HepG2 (cell line): Measurements from ENCODE around the gene RBM44. TPM values are rescaled to one million over a fixed set of nuclear protein-coding genes. Genes with fewer than 3 reads are reported as not detected.

Experiments used
- MNT ChIP-seq: fragments of 450-650 bp; IDR thresholded peaks from 2 replicates; pipeline ENCODE4 v1.6.1; 2016
- PPARG ChIP-seq: conservative IDR thresholded peaks from 2 replicates; pipeline ENCODE4 v1.6.1; 2016; ENCODE audit warnings: missing biosample characterization, missing genetic modification reagents
- SIN3A ChIP-seq: IDR thresholded peaks from 2 replicates; pipeline ENCODE4 v1.6.1; 2011; ENCODE audit warnings: low read depth, mild to moderate bottlenecking, control low read depth, low read length, borderline replicate concordance
- SIN3B ChIP-seq: fragments of 150-350 bp; IDR thresholded peaks from 2 replicates; pipeline ENCODE4 v1.6.1; 2014; ENCODE audit warnings: low read length
- SKI ChIP-seq: fragments of 450-650 bp; IDR thresholded peaks from one replicate; pipeline ENCODE4 v1.6.1; 2018; ENCODE audit warnings: mild to moderate bottlenecking; ENCODE audit not compliant: partially characterized antibody
- SRSF1 ChIP-seq: fragments of 200-400 bp; formaldehyde crosslinking; optimal IDR thresholded peaks from 2 replicates; pipeline ENCODE3; 2017; ENCODE audit warnings: mild to moderate bottlenecking, low read depth, low read length, moderate library complexity
- TAF15 ChIP-seq: fragments of 200-400 bp; formaldehyde crosslinking; IDR thresholded peaks from one replicate; pipeline ENCODE4 v1.6.1; 2018; ENCODE audit warnings: mild to moderate bottlenecking, low read depth, low read length; ENCODE audit not compliant: poor library complexity, severe bottlenecking
- ZNF20 ChIP-seq: sonication (generic); formaldehyde crosslinking; IDR thresholded peaks from 2 replicates; pipeline ENCODE4 v1.4.0; 2020; ENCODE audit warnings: mild to moderate bottlenecking, moderate library complexity, missing genetic modification reagents
- ZNF230 ChIP-seq: sonication (generic); formaldehyde crosslinking; IDR thresholded peaks from 2 replicates; pipeline ENCODE4 v1.4.0; 2020; ENCODE audit warnings: mild to moderate bottlenecking, missing genetic modification reagents
- ZNF33A ChIP-seq: sonication (generic); formaldehyde crosslinking; IDR thresholded peaks from 2 replicates; pipeline ENCODE4 v1.5.1; 2020; ENCODE audit warnings: missing genetic modification reagents, mild to moderate bottlenecking, moderate library complexity, borderline replicate concordance
- ZNF556 ChIP-seq: sonication (generic); formaldehyde crosslinking; IDR thresholded peaks from 2 replicates; pipeline ENCODE4 v1.4.0; 2020; ENCODE audit warnings: mild to moderate bottlenecking, missing genetic modification reagents, borderline replicate concordance
- ZNF768 ChIP-seq: sonication (generic); formaldehyde crosslinking; IDR thresholded peaks from 2 replicates; pipeline ENCODE4 v1.4.0; 2020; ENCODE audit warnings: missing genetic modification reagents
- polyA plus RNA-seq, 8 experiments: library from polyadenylated mRNA; depleted of rRNA in 3 of 8; stranded (reverse) in 7 of 8; unstranded in 1 of 8; fragments of >200 nt; fragmentation: Illumina TruSeq in 4 of 8; extraction: Trizol in 4 of 8; gene quantifications; 2 replicates each; pipeline versions ENCODE4 v1.2.1 to v1.2.3, GENCODE V29; 2011 to 2016; ENCODE audit warnings: low read depth in 4 of 8, missing spikeins in 1 of 8, mixed read lengths in 1 of 8; ENCODE audit not compliant: insufficient read depth in 1 of 8
- total RNA-seq, 5 experiments: library from RNA; depleted of rRNA; stranded (reverse); fragments of >200 nt; fragmentation: Illumina TruSeq; extraction: Trizol; gene quantifications; 2 replicates each; pipeline ENCODE4 v1.2.3, GENCODE V29; 2016; ENCODE audit warnings: low read depth in 1 of 5
- TF ChIP-seq, protein P1 (sequence below): sonication (generic); IDR thresholded peaks from 2 replicates; pipeline ENCODE4 v1.6.1; 2016; ENCODE audit warnings: low read depth, borderline replicate concordance
- TF ChIP-seq, protein P2 (sequence below): sonication (generic); formaldehyde crosslinking; IDR thresholded peaks from 2 replicates; pipeline ENCODE4 v1.5.0; 2020; ENCODE audit warnings: missing genetic modification reagents, mild to moderate bottlenecking, borderline replicate concordance
- TF ChIP-seq, protein P3 (sequence below): IDR thresholded peaks from 2 replicates; pipeline ENCODE4 v1.6.1; 2016; ENCODE audit warnings: missing compliant biosample characterization, missing genetic modification reagents, borderline replicate concordance
- TF ChIP-seq, protein P4 (sequence below): sonication (generic); formaldehyde crosslinking; IDR thresholded peaks from 2 replicates; pipeline ENCODE4 v1.4.0; 2020; ENCODE audit warnings: missing genetic modification reagents
- TF ChIP-seq, protein P5 (sequence below): sonication (generic); formaldehyde crosslinking; IDR thresholded peaks from 2 replicates; pipeline ENCODE4 v1.4.0; 2020; ENCODE audit warnings: missing genetic modification reagents, low read depth, mild to moderate bottlenecking, borderline replicate concordance

RBM44 gene
- total and polyA plus RNA-seq, 2 of the 13 experiments (the other 11 are each of a cell fraction or from before 2014, with no cell fraction given): 0.13 to 0.50 TPM

- TF ChIP-seq, protein P1, sequence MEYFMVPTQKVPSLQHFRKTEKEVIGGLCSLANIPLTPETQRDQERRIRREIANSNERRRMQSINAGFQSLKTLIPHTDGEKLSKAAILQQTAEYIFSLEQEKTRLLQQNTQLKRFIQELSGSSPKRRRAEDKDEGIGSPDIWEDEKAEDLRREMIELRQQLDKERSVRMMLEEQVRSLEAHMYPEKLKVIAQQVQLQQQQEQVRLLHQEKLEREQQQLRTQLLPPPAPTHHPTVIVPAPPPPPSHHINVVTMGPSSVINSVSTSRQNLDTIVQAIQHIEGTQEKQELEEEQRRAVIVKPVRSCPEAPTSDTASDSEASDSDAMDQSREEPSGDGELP: peak; percentile 83; the same call in 1 of the 2 replicates
- no peak for TF ChIP-seq ZNF20
- TF ChIP-seq ZNF556 (CRISPR knock-in tag): no peak
- TF ChIP-seq, protein P2, sequence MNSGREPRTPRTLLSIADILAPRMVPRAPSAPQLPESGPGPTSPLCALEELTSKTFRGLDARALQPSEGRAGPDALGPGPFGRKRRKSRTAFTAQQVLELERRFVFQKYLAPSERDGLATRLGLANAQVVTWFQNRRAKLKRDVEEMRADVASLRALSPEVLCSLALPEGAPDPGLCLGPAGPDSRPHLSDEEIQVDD: no peak
- TF ChIP-seq, protein P3, sequence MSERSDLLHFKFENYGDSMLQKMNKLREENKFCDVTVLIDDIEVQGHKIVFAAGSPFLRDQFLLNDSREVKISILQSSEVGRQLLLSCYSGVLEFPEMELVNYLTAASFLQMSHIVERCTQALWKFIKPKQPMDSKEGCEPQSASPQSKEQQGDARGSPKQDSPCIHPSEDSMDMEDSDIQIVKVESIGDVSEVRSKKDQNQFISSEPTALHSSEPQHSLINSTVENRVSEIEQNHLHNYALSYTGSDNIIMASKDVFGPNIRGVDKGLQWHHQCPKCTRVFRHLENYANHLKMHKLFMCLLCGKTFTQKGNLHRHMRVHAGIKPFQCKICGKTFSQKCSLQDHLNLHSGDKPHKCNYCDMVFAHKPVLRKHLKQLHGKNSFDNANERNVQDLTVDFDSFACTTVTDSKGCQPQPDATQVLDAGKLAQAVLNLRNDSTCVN (CRISPR knock-in tag): no peak
- TF ChIP-seq PPARG (CRISPR knock-in tag): no peak
- no peak for TF ChIP-seq SRSF1
- no peak for TF ChIP-seq SIN3A
- TF ChIP-seq ZNF33A: no peak
- no peak for TF ChIP-seq TAF15
- TF ChIP-seq MNT: no peak
- TF ChIP-seq SIN3B: no peak
- TF ChIP-seq ZNF768 (CRISPR knock-in tag): no peak
- no peak for TF ChIP-seq ZNF230 (CRISPR knock-in tag)
- TF ChIP-seq, protein P4, sequence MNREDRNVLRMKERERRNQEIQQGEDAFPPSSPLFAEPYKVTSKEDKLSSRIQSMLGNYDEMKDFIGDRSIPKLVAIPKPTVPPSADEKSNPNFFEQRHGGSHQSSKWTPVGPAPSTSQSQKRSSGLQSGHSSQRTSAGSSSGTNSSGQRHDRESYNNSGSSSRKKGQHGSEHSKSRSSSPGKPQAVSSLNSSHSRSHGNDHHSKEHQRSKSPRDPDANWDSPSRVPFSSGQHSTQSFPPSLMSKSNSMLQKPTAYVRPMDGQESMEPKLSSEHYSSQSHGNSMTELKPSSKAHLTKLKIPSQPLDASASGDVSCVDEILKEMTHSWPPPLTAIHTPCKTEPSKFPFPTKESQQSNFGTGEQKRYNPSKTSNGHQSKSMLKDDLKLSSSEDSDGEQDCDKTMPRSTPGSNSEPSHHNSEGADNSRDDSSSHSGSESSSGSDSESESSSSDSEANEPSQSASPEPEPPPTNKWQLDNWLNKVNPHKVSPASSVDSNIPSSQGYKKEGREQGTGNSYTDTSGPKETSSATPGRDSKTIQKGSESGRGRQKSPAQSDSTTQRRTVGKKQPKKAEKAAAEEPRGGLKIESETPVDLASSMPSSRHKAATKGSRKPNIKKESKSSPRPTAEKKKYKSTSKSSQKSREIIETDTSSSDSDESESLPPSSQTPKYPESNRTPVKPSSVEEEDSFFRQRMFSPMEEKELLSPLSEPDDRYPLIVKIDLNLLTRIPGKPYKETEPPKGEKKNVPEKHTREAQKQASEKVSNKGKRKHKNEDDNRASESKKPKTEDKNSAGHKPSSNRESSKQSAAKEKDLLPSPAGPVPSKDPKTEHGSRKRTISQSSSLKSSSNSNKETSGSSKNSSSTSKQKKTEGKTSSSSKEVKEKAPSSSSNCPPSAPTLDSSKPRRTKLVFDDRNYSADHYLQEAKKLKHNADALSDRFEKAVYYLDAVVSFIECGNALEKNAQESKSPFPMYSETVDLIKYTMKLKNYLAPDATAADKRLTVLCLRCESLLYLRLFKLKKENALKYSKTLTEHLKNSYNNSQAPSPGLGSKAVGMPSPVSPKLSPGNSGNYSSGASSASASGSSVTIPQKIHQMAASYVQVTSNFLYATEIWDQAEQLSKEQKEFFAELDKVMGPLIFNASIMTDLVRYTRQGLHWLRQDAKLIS (CRISPR knock-in tag): no peak
- no peak for TF ChIP-seq SKI
- TF ChIP-seq, protein P5, sequence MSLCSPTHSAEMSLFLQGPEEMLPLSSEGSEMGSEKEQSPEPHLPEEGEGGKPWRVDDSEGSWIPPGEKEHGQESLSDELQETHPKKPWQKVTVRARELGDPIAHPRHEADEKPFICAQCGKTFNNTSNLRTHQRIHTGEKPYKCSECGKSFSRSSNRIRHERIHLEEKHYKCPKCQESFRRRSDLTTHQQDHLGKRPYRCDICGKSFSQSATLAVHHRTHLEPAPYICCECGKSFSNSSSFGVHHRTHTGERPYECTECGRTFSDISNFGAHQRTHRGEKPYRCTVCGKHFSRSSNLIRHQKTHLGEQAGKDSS: 0 out of 2 replicates have a peak, but pooled peaks have one; percentile 19
These were observed 23.6 kb upstream of the RBM44 start (continued) for GRCh38 chr2:237774811-237775553.
